Vagina (tissue), 2 donors: ENCODE data around the gene SLFN5.

Source experiments
- CTCF ChIP-seq, 3 experiments: fragments of 450-650 bp in 2 of 3; fragments of 200-600 bp in 1 of 3; sonication (generic) in 1 of 3; IDR thresholded peaks; one replicate each; pipeline ENCODE4 v1.5.1; 2017 to 2019; ENCODE audit warnings: antibody characterized with exemption in 3 of 3, mild to moderate bottlenecking in 2 of 3, moderate library complexity in 2 of 3
- POLR2A ChIP-seq, 2 donors: fragments of 450-650 bp; IDR thresholded peaks; one replicate each; pipeline ENCODE4 v1.6.1; 2017; ENCODE audit warnings: antibody characterized with exemption in 2 of 2, mild to moderate bottlenecking in 2 of 2, moderate library complexity in 2 of 2
- POLR2AphosphoS5 ChIP-seq, 2 donors: sonication (generic); formaldehyde crosslinking; IDR thresholded peaks; one replicate each; pipeline ENCODE4 v1.9.0; 2017; ENCODE audit warnings: antibody characterized with exemption in 2 of 2, mild to moderate bottlenecking in 2 of 2, low read depth in 1 of 2; ENCODE audit not compliant: insufficient read depth in 1 of 2

- TF ChIP-seq CTCF (IDR thresholded peaks at IDR 0.05) (no peak), POLR2A (IDR thresholded peaks at IDR 0.05) (no peak), POLR2AphosphoS5 (IDR thresholded peaks at IDR 0.05; ENCODE audit: insufficient read depth in 1 of 2, low read depth in 1 of 2) (no peak)
Observed at GRCh38 chr17:35222452-35222851, 20.4 kb upstream of the SLFN5 start.
